RWPE2 (cell line): Measurements from ENCODE around the gene CCSER2.

Experiments used
- ATAC-seq: fragments of 200-7000 bp; cut with Tn5 transposase; 3 replicates; pipeline ENCODE4 v1.9.1; 2021; ENCODE audit warnings: low read depth
- DNase-seq: peaks from one replicate; pipeline ENCODE4 v3.0.0-alpha.2; 2020; ENCODE audit warnings: low spot score
- H3K27ac ChIP-seq: fragments of 450-650 bp; 2 replicates; pipeline ENCODE4 v1.5.1; 2017; ENCODE audit warnings: mild to moderate bottlenecking; ENCODE audit not compliant: poor library complexity, severe bottlenecking
- H3K27me3 ChIP-seq: fragments of 250-450 bp; sonication (Bioruptor Pico); 2 replicates; pipeline ENCODE4 v1.5.1; 2021; ENCODE audit warnings: mild to moderate bottlenecking, moderate library complexity; ENCODE audit not compliant: insufficient read depth, poor library complexity, severe bottlenecking
- H3K36me3 ChIP-seq: fragments of 250-450 bp; sonication (Bioruptor Pico); 2 replicates; pipeline ENCODE4 v1.5.1; 2020; ENCODE audit warnings: low read depth, mild to moderate bottlenecking, moderate library complexity
- H3K4me1 ChIP-seq: fragments of 250-450 bp; sonication (Bioruptor Pico); 2 replicates; pipeline ENCODE4 v1.5.1; 2021; ENCODE audit warnings: mild to moderate bottlenecking, moderate library complexity; ENCODE audit not compliant: insufficient read depth, poor library complexity, severe bottlenecking
- H3K4me3 ChIP-seq: fragments of 250-450 bp; sonication (Bioruptor Pico); 2 replicates; pipeline ENCODE4 v1.5.1; 2021; ENCODE audit warnings: mild to moderate bottlenecking, moderate library complexity; ENCODE audit not compliant: severe bottlenecking
- H3K9me3 ChIP-seq: fragments of 250-450 bp; sonication (Bioruptor Pico); 2 replicates; pipeline ENCODE4 v1.5.1; 2021; ENCODE audit warnings: mild to moderate bottlenecking, moderate library complexity; ENCODE audit not compliant: severe bottlenecking
- TF ChIP-seq, protein P1 (sequence below): fragments of 450-650 bp; IDR thresholded peaks from one replicate; pipeline ENCODE4 v1.5.1; 2017; ENCODE audit warnings: mild to moderate bottlenecking, moderate library complexity; ENCODE audit not compliant: poor library complexity, severe bottlenecking

Gene CCSER2

DNA sequence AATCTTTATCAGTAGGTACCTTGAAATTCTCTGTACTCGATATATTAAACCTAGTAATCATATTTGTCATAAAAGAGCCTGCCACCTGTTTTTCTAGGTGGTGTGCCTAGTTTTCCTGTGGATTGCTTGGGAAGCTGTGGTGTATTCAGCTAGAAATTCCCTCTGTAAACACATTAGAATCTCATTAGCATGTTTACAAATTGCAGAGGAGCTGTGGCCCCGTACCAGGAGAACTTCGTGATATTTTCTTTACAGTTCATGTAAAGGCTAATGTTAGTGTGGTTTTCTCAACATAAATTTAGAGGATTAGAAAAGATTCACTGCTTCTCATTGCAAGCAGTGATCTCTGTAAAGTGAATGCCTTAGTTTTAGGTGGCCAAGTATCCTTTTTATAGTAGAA is 144.7 kb downstream of the CCSER2 start:
- ATAC-seq = no peak
- no peak overlapping the region for H3K4me3 ChIP-seq
- TF ChIP-seq, protein P1, sequence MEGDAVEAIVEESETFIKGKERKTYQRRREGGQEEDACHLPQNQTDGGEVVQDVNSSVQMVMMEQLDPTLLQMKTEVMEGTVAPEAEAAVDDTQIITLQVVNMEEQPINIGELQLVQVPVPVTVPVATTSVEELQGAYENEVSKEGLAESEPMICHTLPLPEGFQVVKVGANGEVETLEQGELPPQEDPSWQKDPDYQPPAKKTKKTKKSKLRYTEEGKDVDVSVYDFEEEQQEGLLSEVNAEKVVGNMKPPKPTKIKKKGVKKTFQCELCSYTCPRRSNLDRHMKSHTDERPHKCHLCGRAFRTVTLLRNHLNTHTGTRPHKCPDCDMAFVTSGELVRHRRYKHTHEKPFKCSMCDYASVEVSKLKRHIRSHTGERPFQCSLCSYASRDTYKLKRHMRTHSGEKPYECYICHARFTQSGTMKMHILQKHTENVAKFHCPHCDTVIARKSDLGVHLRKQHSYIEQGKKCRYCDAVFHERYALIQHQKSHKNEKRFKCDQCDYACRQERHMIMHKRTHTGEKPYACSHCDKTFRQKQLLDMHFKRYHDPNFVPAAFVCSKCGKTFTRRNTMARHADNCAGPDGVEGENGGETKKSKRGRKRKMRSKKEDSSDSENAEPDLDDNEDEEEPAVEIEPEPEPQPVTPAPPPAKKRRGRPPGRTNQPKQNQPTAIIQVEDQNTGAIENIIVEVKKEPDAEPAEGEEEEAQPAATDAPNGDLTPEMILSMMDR = no peak
- H3K36me3 ChIP-seq = peaks cover 13% of the 10 kb centered on the region; the same call in 1 of the 2 replicates
- no peak for DNase-seq
- H3K9me3 ChIP-seq = no peaks in the 10 kb centered on the region
- no peak overlapping the region for H3K27ac ChIP-seq
- no peaks in the 10 kb centered on the region for H3K27me3 ChIP-seq
- peaks cover 5% of the 10 kb centered on the region for H3K4me1 ChIP-seq

DNA sequence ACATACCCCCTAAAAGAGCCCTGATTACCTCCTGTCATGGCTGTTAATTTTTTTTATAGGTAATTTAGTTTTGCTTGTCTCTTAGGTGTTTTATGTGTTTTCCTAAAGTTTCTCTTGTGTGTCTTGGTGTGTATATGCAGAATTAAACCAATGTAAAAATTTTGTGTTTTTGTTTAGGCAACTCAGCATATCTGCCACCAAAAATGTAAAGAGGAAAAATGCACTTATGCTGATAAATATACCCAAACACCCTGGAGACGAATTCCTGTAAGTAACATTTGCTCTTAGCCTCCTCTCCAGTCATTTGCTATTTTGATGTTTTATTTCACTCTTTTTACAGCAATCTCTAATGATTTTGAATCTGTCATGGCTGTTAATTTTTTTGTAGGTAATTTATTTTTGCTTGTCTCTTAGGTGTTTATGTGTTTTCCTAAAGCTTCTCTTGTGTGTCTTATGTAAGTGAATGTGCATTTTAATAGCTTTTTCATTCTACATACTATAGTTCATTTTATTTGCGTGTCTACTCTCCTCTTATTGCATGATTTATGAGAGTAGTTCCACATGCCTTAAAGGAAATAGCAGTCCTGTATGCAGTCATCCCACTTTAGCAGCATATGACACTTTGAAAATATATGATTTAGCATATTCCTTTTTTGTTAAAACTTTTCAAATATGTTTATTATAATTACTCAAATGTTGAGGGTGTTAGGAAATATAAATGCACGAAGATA is 149.2 kb downstream of the CCSER2 start:
- Histone ChIP-seq H3K4me1 (peaks cover 8% of the 10 kb centered on the region), H3K27me3 (no peaks in the 10 kb centered on the region), H3K9me3 (no peaks in the 10 kb centered on the region), H3K27ac (no peak overlapping the region), H3K36me3 (no peaks in the 10 kb centered on the region), H3K4me3 (no peak overlapping the region)
- DNase-seq (no peak), ATAC-seq (no peak)
- TF ChIP-seq, protein P1 = no peak

DNA sequence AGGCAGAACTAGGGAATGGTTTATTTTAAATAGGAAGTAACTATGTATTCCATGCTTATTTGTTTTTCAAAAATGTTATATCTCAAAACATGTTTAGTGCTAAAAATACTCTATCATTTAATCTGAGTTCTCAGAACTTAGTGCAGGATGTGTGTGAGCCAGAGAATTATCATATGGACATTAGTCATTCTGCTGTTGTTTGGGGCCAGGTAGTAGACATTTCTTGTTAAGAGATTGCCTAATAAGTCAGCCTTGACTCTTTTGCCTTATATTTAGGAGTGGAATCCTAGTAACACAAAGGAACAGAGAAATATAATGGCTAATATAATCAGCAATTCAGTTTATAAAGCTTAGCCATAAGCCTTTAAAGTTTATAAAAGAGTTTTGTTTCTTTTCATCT is 149.8 kb downstream of the CCSER2 start:
- Histone ChIP-seq H3K27me3 (no peaks in the 10 kb centered on the region), H3K9me3 (no peaks in the 10 kb centered on the region), H3K27ac (no peak overlapping the region), H3K4me3 (no peak overlapping the region), H3K4me1 (peaks cover 8% of the 10 kb centered on the region), H3K36me3 (no peaks in the 10 kb centered on the region)
- DNase-seq = no peak
- peak; percentile 74; the same call in 2 of the 3 replicates for ATAC-seq
- TF ChIP-seq, protein P1 = no peak

DNA sequence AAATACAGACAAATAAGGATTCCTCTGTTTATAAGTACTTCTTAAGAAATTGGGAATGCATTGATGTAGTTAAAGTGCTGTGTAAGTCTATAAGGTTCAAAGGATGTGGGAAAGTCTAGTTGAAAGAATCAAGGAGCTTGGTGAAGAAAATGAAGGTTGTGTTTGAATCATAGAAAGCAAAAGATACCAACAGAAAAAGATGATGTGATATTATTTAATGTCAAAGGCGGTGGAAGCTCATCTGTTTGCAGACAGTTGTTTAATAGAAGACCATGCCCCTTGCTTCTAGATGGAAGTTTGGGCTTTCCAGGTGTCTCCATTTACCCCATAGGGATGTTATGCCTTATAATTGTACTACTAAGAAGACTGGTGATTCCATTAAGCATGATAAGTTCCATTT is 150.3 kb downstream of the CCSER2 start:
- peaks cover 8% of the 10 kb centered on the region for H3K4me1 ChIP-seq
- ATAC-seq (no peak), DNase-seq (no peak)
- H3K9me3 ChIP-seq = no peaks in the 10 kb centered on the region
- TF ChIP-seq, protein P1 = no peak
- no peaks in the 10 kb centered on the region for H3K36me3 ChIP-seq
- no peaks in the 10 kb centered on the region for H3K27me3 ChIP-seq
- no peak overlapping the region for H3K27ac ChIP-seq
- no peak overlapping the region for H3K4me3 ChIP-seq

DNA sequence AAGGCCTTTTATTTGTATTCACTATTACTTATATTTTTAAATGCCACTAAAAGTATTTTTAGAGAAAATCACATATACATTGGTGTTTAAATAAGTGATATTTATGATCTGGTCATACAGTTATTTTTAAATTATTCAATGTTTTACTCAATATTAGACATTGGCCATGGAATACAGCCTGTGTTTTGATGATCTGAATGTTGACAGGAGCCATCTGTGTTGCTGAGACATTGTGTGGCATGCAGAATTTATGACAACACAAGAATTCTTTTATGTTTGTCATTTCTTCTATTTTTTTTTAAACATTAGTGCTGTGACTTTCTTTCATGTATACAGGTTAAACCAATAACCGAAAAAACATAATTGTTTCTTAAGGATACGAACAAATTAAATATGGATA is 156.2 kb downstream of the CCSER2 start:
- TF ChIP-seq, protein P1 = no peak
- H3K36me3 ChIP-seq = no peaks in the 10 kb centered on the region

More for the DNA sequence above, 156.2 kb downstream of the CCSER2 start:
- Histone ChIP-seq H3K4me3 (no peak overlapping the region), H3K27ac (no peak overlapping the region), H3K27me3 (no peaks in the 10 kb centered on the region), H3K9me3 (no peaks in the 10 kb centered on the region), H3K4me1 (no peaks in the 10 kb centered on the region)
- no peak for DNase-seq
- no peak for ATAC-seq
